GM12874 (cell line): ENCODE data around the gene RASGRF1.

Source experiments
- CTCF ChIP-seq: IDR thresholded peaks from 2 replicates; pipeline ENCODE4 v1.5.1; 2011; ENCODE audit warnings: low read depth, mild to moderate bottlenecking, control low read depth, low read length, moderate library complexity; ENCODE audit not compliant: insufficient read depth

RASGRF1 gene

DNA sequence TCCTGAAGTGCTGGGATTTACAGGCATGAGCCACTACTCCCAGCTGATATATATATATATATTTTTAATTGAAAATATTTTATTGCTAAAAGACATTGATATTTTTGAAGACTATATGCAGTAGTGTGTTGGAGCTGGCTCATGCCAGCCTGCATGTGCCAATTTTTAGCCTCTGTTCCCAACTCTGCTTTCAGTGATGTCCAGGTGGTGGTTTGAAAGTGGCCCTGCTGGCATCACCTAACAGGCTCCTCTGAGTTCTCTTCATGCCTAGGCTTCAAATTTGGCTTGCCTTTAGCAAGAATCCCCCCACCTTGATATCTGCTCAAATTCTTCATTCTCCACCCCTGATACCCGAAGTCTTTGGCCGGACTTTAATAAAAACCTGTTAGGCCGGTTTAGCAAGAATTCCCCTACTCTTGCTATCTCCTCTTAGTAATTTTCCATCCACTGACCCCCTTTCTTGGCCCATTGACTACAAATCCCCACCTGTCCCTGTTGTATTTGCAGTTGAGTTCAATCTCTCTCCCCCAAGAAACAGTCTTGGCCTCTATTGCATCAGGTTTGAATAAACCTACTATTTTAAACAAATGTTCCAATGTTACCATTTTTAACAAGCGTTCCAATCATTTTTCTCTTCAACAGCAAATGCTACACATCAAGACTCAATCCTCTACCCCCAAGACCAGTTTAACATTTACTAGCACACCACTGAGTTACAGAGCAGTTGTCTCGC lies 121.9 kb downstream of the RASGRF1 start:
- TF ChIP-seq CTCF = no peak

- TF ChIP-seq CTCF = no peak
These were observed 122.5 kb downstream of the RASGRF1 start for GRCh38 chr15:78968114-78968513.

DNA sequence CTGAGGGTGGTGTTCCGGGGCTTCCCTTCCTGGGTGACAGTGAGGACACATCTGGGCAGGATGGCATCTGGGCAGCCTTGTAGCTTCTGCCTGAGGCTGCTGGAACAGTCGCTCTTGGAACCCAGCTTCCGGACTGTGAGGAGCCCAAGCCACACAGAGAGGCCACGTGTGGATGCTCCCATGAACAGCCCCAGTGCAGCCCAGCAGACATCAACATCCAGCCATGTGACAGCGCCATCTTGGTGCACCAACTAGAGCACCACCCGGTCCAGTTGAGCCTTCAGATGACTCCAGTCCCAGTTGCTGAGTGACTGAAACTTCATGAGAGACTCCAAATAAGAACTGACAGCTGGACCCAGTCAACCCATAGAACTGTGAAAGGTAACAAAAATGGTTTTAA lies 130.3 kb downstream of the RASGRF1 start:
- TF ChIP-seq CTCF = no peak

- no peak for TF ChIP-seq CTCF
These were observed 131.2 kb downstream of the RASGRF1 start for GRCh38 chr15:78959360-78959759.

GRCh38 chr15:78957416-78958093 lies 133.0 kb downstream of the RASGRF1 start:
- no peak for TF ChIP-seq CTCF

- no peak for TF ChIP-seq CTCF
These were observed 133.6 kb downstream of the RASGRF1 start for GRCh38 chr15:78956937-78957336.

GRCh38 chr15:78955355-78955754 lies 135.2 kb downstream of the RASGRF1 start:
- TF ChIP-seq CTCF = no peak
